SK-N-MC (cell line): ENCODE measurements around the gene MEGF9.

Source experiments
- DNase-seq: peaks from one replicate; pipeline ENCODE4 v3.0.0-alpha.2; 2011; ENCODE audit warnings: low read depth, low spot score
- H3K27ac ChIP-seq: fragments of 200-600 bp; sonication (generic); 2 replicates; pipeline ENCODE4 v1.5.1; 2016; ENCODE audit warnings: mixed run types
- H3K36me3 ChIP-seq: fragments of 200-600 bp; sonication (generic); 2 replicates; pipeline ENCODE4 v1.6.1; 2017; ENCODE audit warnings: antibody characterized with exemption, low read length, mixed read lengths; ENCODE audit not compliant: insufficient read depth
- H3K4me3 ChIP-seq: fragments of 200-600 bp; sonication (generic); 2 replicates; pipeline ENCODE4 v1.5.1; 2016
- H3K9ac ChIP-seq: fragments of 200-600 bp; sonication (generic); 2 replicates; pipeline ENCODE4 v1.8.0; 2017; ENCODE audit warnings: mixed run types, mixed read lengths; ENCODE audit not compliant: insufficient read length
- H3K9me3 ChIP-seq: fragments of 200-600 bp; sonication (generic); 2 replicates; pipeline ENCODE4 v1.6.1; 2017; ENCODE audit warnings: low read depth, mild to moderate bottlenecking, antibody characterized with exemption, low read length, moderate library complexity, mixed read lengths
- EZH2 ChIP-seq: fragments of 200-600 bp; sonication (generic); IDR thresholded peaks from one replicate; pipeline ENCODE4 v1.6.1; 2017; ENCODE audit warnings: antibody characterized with exemption
- FOXP2 ChIP-seq: optimal IDR thresholded peaks from 2 replicates; pipeline ENCODE3; 2011; ENCODE audit warnings: mild to moderate bottlenecking, moderate library complexity; ENCODE audit not compliant: insufficient read depth; ENCODE audit errors: extremely low read length, control extremely low read depth
- POLR2AphosphoS5 ChIP-seq: IDR thresholded peaks from 2 replicates; pipeline ENCODE4 v1.6.1; 2012; ENCODE audit warnings: mild to moderate bottlenecking, low read depth, low read length, borderline replicate concordance

Gene MEGF9

DNA sequence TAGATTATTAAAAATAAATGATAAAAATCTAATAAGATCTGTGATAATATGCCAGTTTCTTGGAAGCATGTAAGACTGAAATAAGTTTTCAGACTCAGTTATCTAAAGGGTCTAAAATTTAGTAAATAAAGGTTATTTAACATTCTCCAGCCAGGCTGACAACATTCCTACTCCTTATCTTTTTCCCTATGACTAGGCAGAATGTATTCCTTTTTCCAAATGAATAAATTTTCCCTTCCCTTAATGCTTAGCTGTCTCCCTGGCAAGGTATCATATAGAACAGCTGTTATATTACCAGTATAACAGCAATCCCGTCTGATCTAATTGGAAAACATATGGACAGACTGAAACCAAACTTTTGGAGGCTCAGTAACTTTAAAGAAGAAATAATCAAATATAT is 13.0 kb downstream of the MEGF9 start:
- TF ChIP-seq FOXP2 (no peak), EZH2 (no peak), POLR2AphosphoS5 (no peak)
- Histone ChIP-seq H3K36me3 (no peaks in the 10 kb centered on the region; the same call in 1 of the 2 replicates), H3K9me3 (no peaks in the 10 kb centered on the region), H3K27ac (no peak overlapping the region), H3K4me3 (no peak overlapping the region), H3K9ac (no peak overlapping the region)
- no peak for DNase-seq

DNA sequence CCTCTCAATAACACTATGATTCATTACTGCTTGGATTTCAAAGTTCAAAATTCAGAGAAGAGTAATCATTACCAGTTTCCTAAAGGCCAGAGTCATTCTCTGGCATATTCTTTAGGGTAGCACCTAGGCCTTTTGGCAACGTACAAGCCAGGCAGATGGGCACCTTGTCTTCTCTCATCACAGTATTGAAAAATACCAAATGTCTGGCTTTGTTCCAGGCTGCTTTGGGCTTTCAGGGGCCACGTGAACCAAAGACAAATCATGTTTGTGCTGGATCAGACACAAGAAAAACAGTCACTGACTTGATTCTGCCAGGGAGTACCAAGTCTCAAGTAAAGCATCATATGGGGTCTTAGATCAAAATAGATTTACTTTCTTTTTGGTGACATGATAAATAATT is 15.5 kb downstream of the MEGF9 start:
- H3K9me3 ChIP-seq: no peaks in the 10 kb centered on the region
- H3K36me3 ChIP-seq: no peaks in the 10 kb centered on the region
- H3K9ac ChIP-seq: no peak overlapping the region
- TF ChIP-seq FOXP2: no peak
- no peak for TF ChIP-seq EZH2
- no peak for TF ChIP-seq POLR2AphosphoS5
- DNase-seq: no peak
- no peak overlapping the region for H3K27ac ChIP-seq
- H3K4me3 ChIP-seq: no peak overlapping the region

DNA sequence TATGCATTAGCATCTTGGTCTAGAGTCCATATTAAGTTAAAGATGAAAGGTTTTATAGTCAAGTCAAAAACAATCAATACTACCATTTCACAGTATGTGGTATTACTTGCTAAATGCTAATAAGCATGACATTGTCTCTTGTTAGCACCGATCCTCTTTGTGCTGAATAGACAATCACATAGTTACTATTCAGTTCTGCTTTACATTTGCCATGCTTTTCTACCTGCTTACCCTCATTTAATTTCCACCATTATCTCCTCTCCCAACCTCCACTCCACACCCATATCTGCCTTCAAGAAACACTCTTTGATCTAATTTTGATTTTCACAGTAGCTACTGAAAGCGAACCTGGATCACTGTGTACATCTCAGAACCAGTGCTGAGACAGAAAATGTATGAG is 16.8 kb downstream of the MEGF9 start:
- no peak for DNase-seq
- no peak overlapping the region for H3K27ac ChIP-seq
- H3K9ac ChIP-seq: no peak overlapping the region
- TF ChIP-seq POLR2AphosphoS5 (no peak), FOXP2 (no peak), EZH2 (no peak)
- H3K9me3 ChIP-seq: no peaks in the 10 kb centered on the region
- no peaks in the 10 kb centered on the region for H3K36me3 ChIP-seq
- no peak overlapping the region for H3K4me3 ChIP-seq

DNA sequence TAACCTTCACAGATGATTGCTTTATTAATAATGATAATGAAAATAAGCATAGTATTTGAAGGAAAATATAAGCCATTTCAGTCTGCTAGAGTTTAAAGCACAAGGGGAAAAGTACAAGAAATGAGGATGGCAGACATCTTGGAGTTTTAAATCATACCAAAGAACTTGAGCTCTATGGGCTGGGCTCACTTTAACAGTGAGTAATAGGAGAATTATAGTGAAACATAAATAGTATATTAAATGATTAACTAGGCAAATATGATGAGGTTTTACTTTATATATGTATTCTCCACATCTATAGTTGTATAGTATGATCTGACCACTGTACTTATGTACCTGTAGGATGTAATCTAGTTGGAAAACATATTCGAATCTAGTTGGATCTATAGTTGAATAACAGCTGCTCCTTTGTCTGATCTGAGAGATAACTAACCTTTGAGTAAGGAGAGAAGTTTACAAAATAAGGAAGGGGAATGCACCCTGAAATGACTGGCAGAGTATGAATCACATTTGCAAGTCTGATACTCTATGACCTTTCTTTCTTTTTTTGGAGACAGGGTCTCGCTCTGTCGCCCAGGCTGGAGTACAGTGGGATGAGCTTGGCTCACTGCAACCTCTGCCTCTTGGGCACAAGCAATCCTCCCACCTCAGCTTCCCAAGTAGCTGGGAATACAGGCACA is 17.6 kb downstream of the MEGF9 start:
- Histone ChIP-seq H3K9me3 (no peaks in the 10 kb centered on the region), H3K27ac (no peak overlapping the region), H3K4me3 (no peak overlapping the region), H3K36me3 (no peaks in the 10 kb centered on the region), H3K9ac (no peak overlapping the region)
- DNase-seq: no peak
- TF ChIP-seq FOXP2: no peak
- no peak for TF ChIP-seq POLR2AphosphoS5
- no peak for TF ChIP-seq EZH2

- TF ChIP-seq POLR2AphosphoS5: no peak
- TF ChIP-seq EZH2: no peak
- TF ChIP-seq FOXP2: no peak
- no peak overlapping the region for H3K4me3 ChIP-seq
- DNase-seq: no peak
- no peaks in the 10 kb centered on the region for H3K9me3 ChIP-seq
- H3K36me3 ChIP-seq: no peaks in the 10 kb centered on the region
- H3K9ac ChIP-seq: no peak overlapping the region
- H3K27ac ChIP-seq: no peak overlapping the region
These were observed 19.7 kb downstream of the MEGF9 start for GRCh38 chr9:120694559-120694958.

DNA sequence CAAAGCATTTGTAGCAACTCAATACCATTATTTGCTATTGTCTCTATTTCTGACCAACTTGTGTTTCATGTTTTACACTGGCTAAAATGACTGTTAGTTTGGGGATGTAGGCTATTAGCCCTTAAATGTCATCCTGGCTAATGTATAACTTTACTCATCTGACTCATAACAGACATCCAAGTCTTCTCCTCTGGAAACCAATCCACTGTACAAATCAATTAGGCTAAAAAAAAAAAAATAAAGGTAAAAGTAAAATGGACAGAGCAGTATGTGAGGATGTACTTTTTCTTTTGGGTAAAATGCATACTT is 20.6 kb downstream of the MEGF9 start:
- Histone ChIP-seq H3K4me3 (no peak overlapping the region), H3K27ac (no peak overlapping the region), H3K36me3 (no peaks in the 10 kb centered on the region), H3K9ac (no peak overlapping the region), H3K9me3 (no peaks in the 10 kb centered on the region)
- DNase-seq: no peak
- no peak for TF ChIP-seq POLR2AphosphoS5
- TF ChIP-seq FOXP2: no peak
- no peak for TF ChIP-seq EZH2

DNA sequence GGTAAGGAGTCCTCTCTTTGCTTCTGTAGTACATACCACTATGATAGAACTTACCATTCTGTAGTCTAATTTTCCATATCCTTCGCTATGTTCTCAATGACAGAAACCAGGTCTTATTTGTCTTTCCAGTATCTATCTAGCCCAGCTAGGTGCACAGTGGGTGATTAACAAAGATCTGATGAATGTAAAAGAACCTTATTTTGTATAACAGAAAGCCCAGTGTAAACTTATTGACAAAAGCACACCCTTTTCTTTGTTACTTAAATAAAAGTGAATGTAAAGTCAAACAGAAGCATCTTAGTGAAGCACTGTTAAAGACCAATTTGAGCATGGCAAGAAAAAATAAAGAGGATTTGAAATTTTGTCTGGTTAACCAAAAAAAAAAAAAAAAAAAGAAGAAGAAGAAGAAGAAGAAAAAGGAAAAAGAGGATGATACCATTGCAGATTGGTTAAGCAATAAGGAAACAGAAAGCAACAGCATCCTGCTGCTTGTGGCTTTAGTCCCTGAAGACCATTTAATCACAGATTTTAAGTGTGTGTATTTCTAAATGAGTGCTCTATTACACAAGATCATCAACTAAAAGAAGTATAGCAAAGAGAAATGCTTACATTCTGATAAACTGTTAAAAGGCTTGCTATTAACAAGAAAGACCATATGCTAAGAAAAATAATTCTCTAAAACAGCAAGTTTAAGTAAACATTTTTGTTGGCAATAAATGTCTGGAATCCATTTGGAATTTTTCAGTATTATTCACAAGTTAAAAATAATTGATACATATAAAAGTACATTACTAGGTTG is 21.2 kb downstream of the MEGF9 start:
- TF ChIP-seq FOXP2 (no peak), EZH2 (no peak), POLR2AphosphoS5 (no peak)
- no peaks in the 10 kb centered on the region for H3K36me3 ChIP-seq
- H3K9ac ChIP-seq: no peak overlapping the region
- H3K27ac ChIP-seq: no peak overlapping the region
- H3K9me3 ChIP-seq: no peaks in the 10 kb centered on the region
- peak; percentile 50 for DNase-seq
- H3K4me3 ChIP-seq: no peak overlapping the region

GRCh38 chr9:120690372-120690771 is 23.9 kb downstream of the MEGF9 start:
- Histone ChIP-seq H3K9ac (no peak overlapping the region), H3K4me3 (no peak overlapping the region), H3K27ac (no peak overlapping the region), H3K36me3 (no peaks in the 10 kb centered on the region), H3K9me3 (no peaks in the 10 kb centered on the region)
- TF ChIP-seq POLR2AphosphoS5: no peak
- TF ChIP-seq EZH2: no peak
- TF ChIP-seq FOXP2: no peak
- no peak for DNase-seq

GRCh38 chr9:120689860-120690259 is 24.4 kb downstream of the MEGF9 start:
- TF ChIP-seq POLR2AphosphoS5 (no peak), EZH2 (no peak), FOXP2 (no peak)
- H3K9me3 ChIP-seq: no peaks in the 10 kb centered on the region
- H3K36me3 ChIP-seq: no peaks in the 10 kb centered on the region
- H3K4me3 ChIP-seq: no peak overlapping the region
- H3K27ac ChIP-seq: no peak overlapping the region
- no peak for DNase-seq
- H3K9ac ChIP-seq: no peak overlapping the region
